ENCODE data around the gene PUSL1.

Gene PUSL1

DNA sequence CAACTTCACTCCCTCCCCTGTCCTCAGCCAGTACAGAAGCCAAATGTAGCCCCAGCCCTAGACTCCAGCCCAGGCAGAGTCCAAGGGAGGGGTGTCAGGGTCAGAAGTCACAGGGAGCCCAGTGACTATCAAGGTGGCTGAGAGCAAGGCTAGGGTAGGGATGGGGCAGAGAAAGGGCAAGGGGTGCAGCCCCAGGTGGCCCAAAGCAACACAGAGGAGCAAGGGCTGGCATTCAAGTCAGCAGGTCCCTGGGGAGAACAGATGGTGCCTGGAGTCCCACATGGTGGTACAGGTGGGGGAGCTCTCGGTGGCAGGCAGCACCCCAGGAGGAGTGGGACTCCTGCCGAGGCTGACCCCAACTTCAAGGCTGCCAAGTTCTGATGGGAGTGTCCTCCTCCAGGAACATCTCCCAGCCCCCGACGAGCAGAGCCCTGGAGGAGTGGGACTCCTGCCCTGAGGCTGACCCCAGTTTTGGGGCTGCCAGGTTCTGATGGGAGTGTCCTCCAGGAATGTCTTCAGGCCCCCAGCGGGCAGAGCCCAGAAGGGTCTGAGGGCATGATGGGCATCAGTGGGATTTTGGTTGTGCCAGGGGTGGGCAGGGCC, 44.5 kb downstream of the PUSL1 start:
- no peak for DNase-seq
- TF ChIP-seq POLR2A (IDR thresholded peaks at IDR 0.05; ENCODE audit: low read length), result no peak
- no peak for TF ChIP-seq GATA1 (IDR thresholded peaks at IDR 0.05; ENCODE audit: low read depth, low read length)

DNA sequence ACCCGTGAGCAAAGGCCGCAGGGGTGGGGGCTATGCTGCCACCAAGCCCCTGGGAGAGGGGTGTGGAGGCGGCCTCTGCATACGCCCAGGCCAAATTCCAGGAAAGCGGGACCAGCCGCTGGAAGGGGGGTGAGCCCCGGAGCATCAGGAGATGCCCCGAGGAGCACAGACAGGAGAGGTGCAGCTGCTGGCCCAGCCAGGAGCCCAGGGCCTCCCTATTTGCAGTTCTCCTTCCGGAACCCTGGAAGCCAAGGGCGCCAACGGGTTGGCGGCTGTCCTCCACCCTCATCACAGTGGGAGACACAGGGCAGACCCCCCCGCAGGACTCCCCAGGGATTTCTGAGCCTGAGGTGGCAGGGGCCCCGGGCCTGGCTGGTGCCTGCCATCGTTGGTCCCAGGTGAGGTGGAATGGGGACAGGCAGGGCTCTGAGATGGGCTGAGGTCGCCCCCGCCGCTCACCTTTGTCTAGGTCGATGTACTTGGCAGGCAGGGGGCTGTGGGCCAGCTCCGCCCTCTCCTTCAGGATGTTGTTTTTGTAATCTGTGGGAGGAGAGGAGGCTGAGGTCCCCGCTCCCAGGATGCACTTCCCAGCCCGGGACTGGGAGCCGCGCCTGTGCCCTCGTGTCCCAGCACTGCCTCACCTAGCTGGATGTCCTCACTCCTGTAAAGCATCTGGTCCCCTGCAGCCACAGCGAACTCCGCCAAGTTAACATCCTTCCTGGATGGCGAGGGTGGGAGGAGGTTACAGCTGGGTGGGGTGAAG, 45.2 kb downstream of the PUSL1 start:
- TF ChIP-seq POLR2A (IDR thresholded peaks at IDR 0.05; ENCODE audit: low read length), result no peak
- no peak for TF ChIP-seq GATA1 (IDR thresholded peaks at IDR 0.05; ENCODE audit: low read depth, low read length)
- no peak for DNase-seq

DNA sequence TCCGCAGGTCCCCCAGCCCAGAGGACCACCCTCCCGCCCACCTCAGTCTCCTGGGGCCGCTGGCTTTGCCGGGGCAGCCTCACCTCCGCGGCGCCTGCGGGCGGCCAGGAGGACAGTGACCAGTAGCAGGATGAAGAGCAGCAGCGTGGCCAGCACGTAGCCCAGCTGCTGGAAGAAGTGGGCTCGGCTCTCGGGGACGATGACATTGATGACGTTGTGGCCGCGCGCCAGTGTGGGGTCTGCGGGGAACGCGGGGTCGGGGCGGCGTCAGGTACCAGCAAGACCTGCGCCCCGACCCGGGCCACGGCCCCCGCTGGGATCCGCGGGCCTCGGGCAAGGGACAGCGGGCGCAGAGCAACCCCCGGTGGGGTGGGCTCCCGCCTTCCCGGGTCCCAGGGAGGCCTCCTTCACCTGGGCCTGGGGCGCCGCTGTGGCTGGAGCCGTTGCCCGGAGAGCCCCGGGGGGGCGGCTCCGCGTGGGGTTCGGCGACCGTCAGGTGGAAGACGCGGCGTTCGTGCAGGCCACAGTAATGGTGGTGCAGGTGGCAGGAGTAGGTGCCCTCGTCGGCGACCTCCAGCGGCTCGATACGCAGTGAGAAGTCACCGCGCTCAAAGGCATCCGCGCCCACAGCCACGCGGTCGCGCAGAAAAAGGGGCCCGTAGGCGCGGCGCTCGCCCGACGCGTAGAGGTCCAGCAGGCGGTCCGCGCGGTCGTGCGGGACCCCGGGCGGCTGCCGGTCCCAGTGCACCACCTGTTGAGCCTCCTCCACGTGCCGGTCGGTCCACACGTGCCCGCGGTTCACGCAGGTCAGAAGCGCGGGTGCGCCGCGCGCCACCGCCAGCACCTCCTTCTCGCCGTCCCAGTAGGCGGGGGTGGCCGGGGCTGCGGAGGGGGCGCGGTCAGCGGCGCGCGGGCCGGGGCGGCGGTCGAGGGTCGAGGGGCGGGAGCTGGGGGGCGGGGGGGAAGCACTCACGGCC, 46.2 kb downstream of the PUSL1 start:
- TF ChIP-seq GATA1 (IDR thresholded peaks at IDR 0.05; ENCODE audit: low read depth, low read length), result no peak
- no peak for DNase-seq

DNA sequence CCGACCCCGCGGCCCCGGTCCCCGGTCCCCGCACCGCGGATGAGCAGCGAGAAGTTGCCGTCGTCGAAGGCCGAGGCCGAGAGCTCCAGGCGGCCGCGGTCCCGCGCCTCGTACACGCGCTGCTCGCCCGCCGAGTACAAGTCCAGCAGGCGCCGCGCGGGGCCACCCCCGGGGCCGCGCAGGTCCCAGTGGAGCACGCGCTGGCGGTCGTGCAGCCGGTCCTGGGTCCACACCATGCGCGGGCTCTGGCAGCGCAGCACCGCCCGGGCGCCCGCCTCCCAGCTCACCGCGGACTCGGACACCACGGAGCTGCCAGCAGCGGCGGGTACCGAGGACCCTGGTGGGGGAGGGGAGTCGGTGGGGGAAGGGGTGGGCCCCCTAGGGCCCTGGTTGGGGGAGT, 47.0 kb downstream of the PUSL1 start:
- TF ChIP-seq POLR2A (IDR thresholded peaks at IDR 0.05; ENCODE audit: low read length) (no peak), GATA1 (IDR thresholded peaks at IDR 0.05; ENCODE audit: low read depth, low read length) (no peak)
- DNase-seq, result peak; percentile 57 to 75

DNA sequence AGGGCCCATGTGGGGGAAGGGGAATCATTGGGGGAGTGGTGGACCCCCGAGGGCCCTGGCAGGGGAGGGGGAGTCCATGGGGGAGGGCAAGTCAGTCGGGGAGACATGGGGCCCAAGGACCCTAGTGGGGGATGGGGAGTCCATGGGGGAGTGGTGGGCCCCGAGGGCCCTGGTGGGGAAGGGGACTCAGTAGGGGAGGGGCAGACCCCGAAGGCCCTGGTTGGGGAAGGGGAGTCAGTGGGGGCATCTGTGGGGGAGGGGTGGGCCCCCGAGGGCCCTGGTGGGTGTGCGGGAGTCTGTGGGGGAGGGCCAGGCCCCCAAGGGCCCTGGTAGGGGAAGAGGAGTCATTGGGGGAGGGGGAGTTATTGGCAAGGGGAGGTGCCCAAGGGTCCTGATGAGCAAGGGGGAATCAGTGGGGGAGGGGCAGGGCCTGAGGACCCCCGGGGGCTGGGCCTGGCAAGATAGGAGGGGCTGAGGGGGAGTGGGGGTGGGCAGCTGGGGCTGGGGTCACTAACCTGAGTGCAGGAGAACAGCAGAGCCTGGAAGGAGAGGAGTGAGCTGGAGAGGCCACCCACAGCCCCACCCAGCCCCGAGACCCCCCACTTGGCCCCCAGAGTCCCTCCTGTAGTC, 47.9 kb downstream of the PUSL1 start:
- TF ChIP-seq GATA1 (IDR thresholded peaks at IDR 0.05; ENCODE audit: low read depth, low read length) (no peak), POLR2A (IDR thresholded peaks at IDR 0.05; ENCODE audit: low read length) (no peak)
- no peak for DNase-seq

DNA sequence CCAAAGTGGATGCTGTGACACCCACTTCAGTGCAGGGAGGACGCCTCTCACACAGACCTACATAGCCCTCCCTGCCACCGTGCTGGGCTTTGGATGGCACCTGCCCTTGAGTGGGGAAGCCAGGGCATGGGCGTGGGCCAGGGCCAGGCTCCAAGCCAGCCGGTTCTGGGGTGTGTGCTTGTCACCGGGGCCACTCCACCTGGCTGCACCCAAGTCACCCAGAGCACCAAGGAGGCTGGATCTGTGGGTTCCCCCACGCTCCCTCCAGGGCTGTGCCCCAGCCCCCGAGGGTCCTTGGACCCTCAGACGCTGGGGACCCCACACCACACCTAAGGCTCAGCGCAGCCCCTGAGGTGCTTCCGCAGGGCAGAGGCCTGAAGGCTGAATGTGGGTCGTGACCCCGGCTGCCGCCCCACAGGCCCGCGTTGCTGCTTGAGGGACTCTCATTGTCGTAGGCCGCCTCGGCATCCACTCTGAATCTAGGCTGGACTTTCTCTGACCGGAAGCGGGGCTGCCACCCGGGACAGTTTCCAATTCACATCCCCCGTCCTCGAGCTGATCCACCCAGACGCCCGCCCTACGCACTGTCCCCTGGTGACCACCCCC, 48.5 kb downstream of the PUSL1 start:
- DNase-seq, result no peak
- TF ChIP-seq GATA1 (IDR thresholded peaks at IDR 0.05; ENCODE audit: low read depth, low read length) (no peak), POLR2A (IDR thresholded peaks at IDR 0.05; ENCODE audit: low read length) (no peak)

DNA sequence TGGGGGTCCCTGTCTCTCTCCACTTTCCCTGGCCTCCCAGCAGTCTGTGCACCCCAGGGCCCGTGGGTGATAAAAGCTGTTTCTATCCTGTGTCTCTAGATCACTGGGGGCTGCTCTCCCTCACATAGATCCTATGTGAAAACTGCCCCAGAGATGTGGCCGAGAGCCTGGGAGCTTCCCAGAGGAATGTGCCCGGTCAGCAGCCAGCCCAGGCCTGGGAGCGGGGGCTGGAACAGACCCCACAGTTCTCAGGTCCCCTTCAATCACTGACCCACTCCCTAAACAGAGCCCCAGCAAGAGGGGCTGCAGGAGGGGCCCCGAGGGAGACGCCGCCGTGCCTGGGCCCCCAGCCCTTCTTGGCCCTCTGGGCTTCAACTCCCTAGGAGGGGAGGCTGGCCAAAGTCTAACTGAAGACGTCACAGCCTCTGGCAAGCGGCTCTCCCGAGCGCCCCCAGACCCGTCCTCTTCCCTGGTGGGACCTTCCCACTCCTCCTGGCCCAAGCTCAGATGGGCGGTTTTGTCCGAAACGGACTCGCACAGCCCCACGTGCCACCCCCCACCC, 49.6 kb downstream of the PUSL1 start:
- TF ChIP-seq GATA1 (IDR thresholded peaks at IDR 0.05; ENCODE audit: low read depth, low read length), result no peak
- no peak for TF ChIP-seq POLR2A (IDR thresholded peaks at IDR 0.05; ENCODE audit: low read length)
- no peak for DNase-seq

DNA sequence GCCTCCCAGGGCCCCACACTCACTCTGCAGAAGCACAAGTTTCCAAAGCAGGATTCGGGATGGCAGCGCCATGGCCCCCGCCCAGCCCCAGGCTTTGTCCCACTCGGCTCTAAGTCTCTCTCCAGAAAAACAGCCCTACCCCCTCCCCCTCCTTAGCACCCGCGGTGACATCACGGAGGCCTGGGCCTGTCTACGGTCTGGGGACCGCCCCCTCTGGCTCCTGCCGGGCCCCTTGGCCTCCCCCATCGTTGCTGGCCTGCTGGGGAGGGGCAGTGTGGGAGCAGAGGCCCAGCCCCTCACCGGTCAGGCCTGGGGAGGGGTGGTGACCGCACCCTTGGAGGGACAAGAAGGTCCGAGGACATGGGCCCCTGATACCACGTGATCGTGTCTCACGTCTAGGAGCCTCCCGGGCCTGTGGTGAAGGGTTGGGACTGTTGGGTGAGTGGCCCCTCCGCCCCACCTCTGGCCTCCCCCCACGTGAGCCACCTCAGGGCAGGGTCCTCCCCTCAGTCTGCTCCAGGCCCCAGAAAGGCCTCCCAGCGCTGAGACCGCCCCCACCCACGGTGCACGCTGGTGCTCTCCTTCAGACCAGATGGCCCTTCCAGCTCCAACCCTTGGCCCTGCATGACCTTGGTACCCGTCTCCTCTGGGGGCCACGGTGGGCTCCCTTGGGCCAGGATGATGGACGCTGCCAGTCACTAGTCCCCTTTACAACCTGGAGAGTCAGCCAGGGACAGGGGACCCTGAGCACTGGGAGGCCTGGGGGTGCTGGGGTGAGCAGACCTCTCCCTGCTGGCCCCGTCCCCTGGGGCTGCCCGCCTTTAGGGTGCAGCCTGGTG, 50.3 kb downstream of the PUSL1 start, which contains the start of gene MXRA8:
Gene MXRA8, minus strand, starts transcription at position 123 of the 839 bp plus-strand sequence. Its CDS starts 51 bp downstream, at position 72.
- peak; percentile 55 to 73 for DNase-seq
- TF ChIP-seq GATA1 (IDR thresholded peaks at IDR 0.05; ENCODE audit: low read depth, low read length), result no peak
- no peak for TF ChIP-seq POLR2A (IDR thresholded peaks at IDR 0.05; ENCODE audit: low read length)

DNA sequence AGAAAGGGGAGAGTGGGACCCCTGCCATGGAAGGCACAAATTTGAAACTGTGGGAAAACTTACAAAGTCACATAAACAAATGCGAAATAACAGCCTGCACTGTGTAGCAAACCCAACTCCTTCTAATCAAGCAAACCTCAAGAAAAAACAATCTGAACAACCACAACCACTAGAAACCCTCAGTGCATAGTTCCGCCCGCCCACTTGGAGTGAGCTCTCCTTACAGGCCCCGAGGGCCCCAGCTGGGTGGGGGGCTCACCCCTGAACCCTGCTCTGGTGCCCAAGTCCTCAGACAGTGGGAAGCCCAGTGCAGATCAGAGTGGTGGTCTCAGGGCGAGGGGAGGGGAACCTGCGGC, 50.9 kb downstream of the PUSL1 start:
- DNase-seq, result no peak
- TF ChIP-seq POLR2A (IDR thresholded peaks at IDR 0.05; ENCODE audit: low read length), result no peak
- TF ChIP-seq GATA1 (IDR thresholded peaks at IDR 0.05; ENCODE audit: low read depth, low read length), result no peak

DNA sequence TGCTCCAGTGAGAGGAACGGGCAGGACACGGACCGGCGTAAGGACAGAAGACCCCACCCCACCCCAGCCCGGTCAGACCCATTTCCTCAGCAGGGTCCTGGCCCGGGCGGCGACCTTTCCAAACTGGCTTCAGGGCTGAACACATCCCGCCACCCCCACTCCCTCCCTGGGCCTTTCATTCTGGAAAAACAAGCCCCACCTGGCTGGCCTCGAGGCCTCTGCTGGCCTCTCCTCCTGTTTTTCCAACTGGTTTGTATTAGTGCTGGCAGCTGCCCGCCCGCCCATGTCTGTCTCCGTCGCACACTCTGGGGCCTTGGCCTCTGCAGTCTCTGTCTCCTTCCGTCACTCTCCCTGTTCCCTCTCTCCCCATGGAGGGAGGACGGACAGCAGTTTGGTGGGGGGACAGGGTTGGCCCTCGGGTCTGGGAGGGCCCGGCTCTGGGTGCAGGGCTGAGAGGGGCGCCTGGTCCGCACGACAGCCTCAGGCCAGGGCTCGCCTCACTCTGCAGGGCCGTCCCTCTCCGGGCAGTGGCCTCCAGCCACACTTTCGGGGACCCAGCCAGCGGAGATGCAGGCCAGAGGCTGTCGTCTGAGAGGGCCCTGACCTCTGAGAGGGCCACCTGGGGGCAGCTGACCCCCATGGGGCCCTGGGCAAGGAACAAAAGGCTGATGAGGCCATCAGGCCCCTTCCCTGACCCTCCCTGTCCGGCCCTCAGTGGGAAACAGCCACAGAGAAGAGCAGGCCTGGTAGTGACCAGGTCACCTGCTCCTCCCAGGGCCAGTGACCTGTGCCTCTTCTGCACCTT, 51.5 kb downstream of the PUSL1 start:
- no peak for DNase-seq
- TF ChIP-seq GATA1 (IDR thresholded peaks at IDR 0.05; ENCODE audit: low read depth, low read length) (no peak), POLR2A (IDR thresholded peaks at IDR 0.05; ENCODE audit: low read length) (no peak)

DNA sequence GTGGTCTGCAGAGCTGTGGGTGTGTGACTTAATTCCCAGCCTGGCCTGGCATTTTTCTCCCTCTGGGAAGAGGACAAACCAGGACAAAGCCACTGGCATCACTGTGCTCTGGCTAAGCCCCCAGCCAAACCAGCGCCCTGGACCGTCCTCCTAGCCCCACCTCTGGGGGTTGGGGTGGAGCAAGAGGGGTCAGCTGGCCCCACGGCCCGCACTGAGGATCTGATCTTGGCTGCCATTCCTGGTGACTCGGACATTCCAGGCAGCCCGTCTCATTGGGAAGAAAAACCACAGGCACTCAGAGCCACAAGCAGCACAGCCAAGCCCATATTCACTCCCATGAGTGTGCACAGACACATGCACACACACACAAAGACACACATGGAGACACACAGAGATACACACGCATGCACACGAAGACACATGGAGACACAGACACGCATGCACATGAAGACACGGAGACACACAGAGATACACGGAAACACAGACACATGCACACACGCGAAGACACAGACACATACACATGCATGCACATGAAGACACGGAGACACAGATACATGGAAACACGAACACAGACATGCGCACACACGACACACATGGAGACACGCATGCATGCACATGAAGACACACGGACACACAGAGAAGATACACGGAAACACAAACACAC, 52.2 kb downstream of the PUSL1 start:
- no peak for DNase-seq
- TF ChIP-seq POLR2A (IDR thresholded peaks at IDR 0.05; ENCODE audit: low read length) (no peak), GATA1 (IDR thresholded peaks at IDR 0.05; ENCODE audit: low read depth, low read length) (no peak)

All from erythroblast (primary cell).